A549 (cell line): ENCODE measurements around the gene WNT11. TPM values are rescaled to one million over a fixed set of nuclear protein-coding genes. Genes with fewer than 3 reads are reported as not detected.

Source experiments
- ATAC-seq, 2 experiments: fragments of 200-7000 bp in 1 of 2; fragments of >200 bp in 1 of 2; cut with Nextera tagmentation in 1 of 2; cut with Tn5 transposase in 1 of 2; 3 replicates each; pipeline versions ENCODE4 v1.8.0 to v1.9.1; 2018 to 2020; ENCODE audit warnings: mild to moderate bottlenecking in 1 of 2, moderate library complexity in 1 of 2
- CTCF ChIA-PET: fragments of 300-600 bp; sonication (Branson Sonifier 250); formaldehyde crosslinking; extraction: SDS; loops from one replicate; lab custom pipeline; 2021; ENCODE audit warnings: antibody characterized with exemption, inconsistent platforms; lab: Yijun Ruan, JAX
- POLR2A ChIA-PET: fragments of 350-600 bp; formaldehyde crosslinking; extraction: SDS; loops from one replicate; lab custom pipeline; 2021; ENCODE audit warnings: antibody characterized with exemption, inconsistent platforms; lab: Yijun Ruan, JAX
- DNase-seq, 2 experiments: peaks; one replicate each; pipeline versions ENCODE4 v3.0.0 to v3.0.0-alpha.2; 2011 to 2016; ENCODE audit warnings: low read depth in 1 of 2, low spot score in 1 of 2
- FAIRE-seq: peaks from 2 replicates; lab custom pipeline; 2011; peaks lifted over from hg19 to GRCh38; lab: Jason Lieb, UNC
- H3K27ac ChIP-seq, 2 experiments: fragments of >200 bp; sonication (Bioruptor Twin); formaldehyde crosslinking; 3 replicates each; pipeline ENCODE4 v1.5.1; 2016 to 2017
- H3K4me1 ChIP-seq: fragments of >200 bp; sonication (Bioruptor Twin); formaldehyde crosslinking; 3 replicates; pipeline ENCODE4 v1.6.1; 2016
- H3K4me2 ChIP-seq: fragments of >200 bp; sonication (Bioruptor Twin); formaldehyde crosslinking; 3 replicates; pipeline ENCODE4 v1.6.1; 2016
- H3K4me3 ChIP-seq: fragments of >200 bp; sonication (Bioruptor Twin); formaldehyde crosslinking; 3 replicates; pipeline ENCODE4 v1.5.1; 2016
- H3K9me3 ChIP-seq: fragments of >200 bp; sonication (Bioruptor Twin); formaldehyde crosslinking; 3 replicates; pipeline ENCODE4 v1.6.1; 2016
- CBX2 ChIP-seq: fragments of 200-600 bp; sonication (generic); IDR thresholded peaks from 2 replicates; pipeline ENCODE4 v1.6.1; 2016; ENCODE audit warnings: low read depth, mild to moderate bottlenecking, borderline replicate concordance
- CHD4 ChIP-seq: fragments of 200-600 bp; sonication (generic); IDR thresholded peaks from 2 replicates; pipeline ENCODE4 v1.6.1; 2016; ENCODE audit warnings: antibody characterized with exemption, mild to moderate bottlenecking, borderline replicate concordance
- EHF ChIP-seq: fragments of 250-450 bp; sonication (Bioruptor Pico); IDR thresholded peaks from 2 replicates; pipeline ENCODE4 v1.5.0; 2020; ENCODE audit warnings: mild to moderate bottlenecking
- FOSL2 ChIP-seq, 2 experiments: fragments of 450-650 bp in 1 of 2; fragments of >200 bp in 1 of 2; sonication (Bioruptor Twin) in 1 of 2; formaldehyde crosslinking; IDR thresholded peaks; 2 replicates each; pipeline versions ENCODE4 v1.5.0 to v1.6.1; 2016 to 2020; ENCODE audit warnings: mild to moderate bottlenecking in 1 of 2, moderate library complexity in 1 of 2
- HES2 ChIP-seq: fragments of >200 bp; sonication (Bioruptor Twin); formaldehyde crosslinking; IDR thresholded peaks from 2 replicates; pipeline ENCODE4 v1.6.1; 2016
- HEYL ChIP-seq: fragments of 250-450 bp; sonication (Bioruptor Pico); IDR thresholded peaks from 2 replicates; pipeline ENCODE4 v1.8.0; 2021; ENCODE audit warnings: mild to moderate bottlenecking, moderate library complexity
- HMGXB4 ChIP-seq: fragments of 250-450 bp; sonication (Bioruptor Pico); IDR thresholded peaks from 2 replicates; pipeline ENCODE4 v1.5.0; 2021; ENCODE audit warnings: mild to moderate bottlenecking, moderate library complexity, borderline replicate concordance
- PBX3 ChIP-seq: IDR thresholded peaks from 2 replicates; pipeline ENCODE4 v1.6.1; 2012
- POLR2AphosphoS2 ChIP-seq: conservative IDR thresholded peaks from 2 replicates; pipeline ENCODE4 v1.6.1; 2012; ENCODE audit warnings: low read length, improper control_type of control experiment, inconsistent platforms
- RAD21 ChIP-seq, 2 experiments: fragments of >200 bp in 1 of 2; sonication (Bioruptor Twin) in 1 of 2; formaldehyde crosslinking in 1 of 2; IDR thresholded peaks in 1 of 2; conservative IDR thresholded peaks in 1 of 2; 2 replicates in 1 of 2; 3 replicates in 1 of 2; pipeline ENCODE4 v1.6.1; 2012 to 2018; ENCODE audit warnings: inconsistent platforms in 1 of 2
- RCOR1 ChIP-seq: fragments of 150-350 bp; IDR thresholded peaks from 2 replicates; pipeline ENCODE4 v1.6.1; 2014; ENCODE audit warnings: antibody characterized with exemption, low read length, low read depth
- REST ChIP-seq: fragments of 200-600 bp; sonication (generic); IDR thresholded peaks from 2 replicates; pipeline ENCODE4 v1.6.1; 2016; ENCODE audit warnings: antibody characterized with exemption, mild to moderate bottlenecking, moderate library complexity
- ZSCAN20 ChIP-seq: fragments of 250-450 bp; sonication (Bioruptor Pico); IDR thresholded peaks from 2 replicates; pipeline ENCODE4 v1.8.0; 2022; ENCODE audit warnings: mild to moderate bottlenecking, moderate library complexity
- WGBS: methylation state at CpG from one replicate; pipeline ENCODE4 v1.1.6; 2017; ENCODE audit errors: missing lambda C conversion rate; 5-methylcytosine and 5-hydroxymethylcytosine counted together
- polyA plus RNA-seq, 4 experiments: library from polyadenylated mRNA; depleted of rRNA in 3 of 4; stranded (reverse); fragments of >200 nt; fragmentation: RNase III in 1 of 4; extraction: RNeasy Plus Mini Kit Qiagen cat#74134 plus additional on column Dnase treatment in 1 of 4; gene quantifications; 2 replicates in 3 of 4; 3 replicates in 1 of 4; pipeline ENCODE4 v1.2.3, GENCODE V29; 2011 to 2017

WNT11 gene
- polyA plus RNA-seq, 2 of the 4 experiments (the other 2 are of a cell fraction): 0.36 to 0.57 TPM

- Histone ChIP-seq H3K4me1 (peaks cover 10% of the 10 kb centered on the region), H3K4me3 (no peak overlapping the region), H3K27ac (no peak overlapping the region), H3K4me2 (no peak overlapping the region), H3K9me3 (no peaks in the 10 kb centered on the region)
- FAIRE-seq (no peak), ATAC-seq (no peak), DNase-seq (no peak)
- WGBS: 80% methylated on average over 6 of the region's 6 CpGs
- ChIA-PET CTCF (interaction anchor here (1.4 to 2.9 kb wide), 3 partner anchors 19 to 87 kb away, joined by 4 to 27 read pairs (median 5); no protein-coding TSS in a partner anchor), POLR2A (no interaction called here)
- TF ChIP-seq FOSL2 (IDR thresholded peaks at IDR 0.05) (no peak), FOSL2 (CRISPR knock-in tag; IDR thresholded peaks at IDR 0.05) (no peak), HES2 (no peak), CHD4 (no peak), RAD21 (conservative IDR thresholded peaks at IDR 0.05 in 1 of 2, IDR thresholded peaks at IDR 0.05 in 1 of 2) (no peak), HEYL (CRISPR knock-in tag) (no peak), POLR2AphosphoS2 (no peak), REST (no peak)
Observed at GRCh38 chr11:76231121-76231738, 24.9 kb upstream of the WNT11 start.

- no peak overlapping the region for H3K4me3 ChIP-seq
- H3K27ac ChIP-seq: no peak overlapping the region
- CTCF ChIA-PET: interaction anchor here (1.6 to 2.9 kb wide), 2 partner anchors 18 to 22 kb away, joined by 5 to 27 read pairs; no protein-coding TSS in a partner anchor
- no peak for TF ChIP-seq HMGXB4
- TF ChIP-seq ZSCAN20 (CRISPR knock-in tag): no peak
- TF ChIP-seq RCOR1: no peak
- TF ChIP-seq PBX3: no peak
- TF ChIP-seq EHF: no peak
- TF ChIP-seq REST: no peak
- no peak for TF ChIP-seq CBX2
- WGBS: 70% methylated on average over 3 of the region's 8 CpGs
- H3K4me2 ChIP-seq: no peak overlapping the region
- POLR2A ChIA-PET: no interaction called here
- ATAC-seq (no peak), DNase-seq (no peak), FAIRE-seq (no peak)
- H3K4me1 ChIP-seq: peaks cover 10% of the 10 kb centered on the region
- no peaks in the 10 kb centered on the region for H3K9me3 ChIP-seq
Observed at GRCh38 chr11:76230392-76230791, 24.1 kb upstream of the WNT11 start.
